ENCODE data around the gene UNK. TPM values are rescaled to one million over a fixed set of nuclear protein-coding genes. Genes with fewer than 3 reads are reported as not detected.

Gene UNK
- total and polyA plus RNA-seq, 2 of the 13 experiments (the other 11 are each of a cell fraction or from before 2014, with no cell fraction given) = 31.6 to 33.0 TPM

GRCh38 chr17:75785016-75785890, 647 bp downstream of the UNK start (continued):
- TF ChIP-seq RAD21 (CRISPR knock-in tag; IDR thresholded peaks at IDR 0.05) (no peak), JARID2 (CRISPR knock-in tag; IDR thresholded peaks at IDR 0.05; ENCODE audit: insufficient replicate concordance) (no peak), HOXA9 (CRISPR knock-in tag; IDR thresholded peaks at IDR 0.05; ENCODE audit: borderline replicate concordance) (0 out of 2 replicates have a peak, but pooled peaks have one; percentile 68), LCORL (IDR thresholded peaks at IDR 0.05) (peak; percentile 69), LCORL (CRISPR knock-in tag; IDR thresholded peaks at IDR 0.05) (peak; percentile 87), MAFF (IDR thresholded peaks at IDR 0.05; ENCODE audit: low read depth, low read length) (peak; percentile 21; the same call in 1 of the 2 replicates), ZNF232 (CRISPR knock-in tag; IDR thresholded peaks at IDR 0.05; ENCODE audit: borderline replicate concordance) (peak; percentile 84), CEBPG (CRISPR knock-in tag; IDR thresholded peaks at IDR 0.05) (peak; percentile 19; the same call in 1 of the 2 replicates)

GRCh38 chr17:75791254-75791653, 6.6 kb downstream of the UNK start:
- TF ChIP-seq SP1 (IDR thresholded peaks at IDR 0.05) (no peak), SP1 (CRISPR knock-in tag; IDR thresholded peaks at IDR 0.05) (no peak), CEBPB (IDR thresholded peaks at IDR 0.05; ENCODE audit: borderline replicate concordance, low read depth, low read length) (peak; percentile 36; the same call in 1 of the 2 replicates)
- no peak overlapping the region for H3K4me2 ChIP-seq (ENCODE audit: low read depth, low read length)
- POLR2A ChIA-PET = interaction anchor here (1.3 to 6.0 kb wide), 2 partner anchors 12 to 39 kb away, joined by 3 to 45 read pairs; a partner anchor contains a TSS
- WGBS (ENCODE audit: low lambda C conversion rate) = 99% methylated on average over 6 of the region's 6 CpGs
- peaks cover 6 to 44% of the 10 kb centered on the region in 2 experiments for H3K36me3 ChIP-seq (replicated peaks in 1 of 2; ENCODE audit: control insufficient read depth in 1 of 2, insufficient read depth in 2 of 2, low read length in 2 of 2)
- ATAC-seq (no peak), FAIRE-seq (no peak), DNase-seq (ENCODE audit: low spot score) (no peak)
- H3K27ac ChIP-seq (ENCODE audit: extremely low read length, insufficient read depth, low read length) = no peak overlapping the region
- intact Hi-C loops (cut with micrococcal nuclease; ENCODE audit: unreplicated experiment) (no loop called here), in situ Hi-C loops (cut with HindIII; ENCODE audit: extremely low pct_ligation_motif_present, low pct_unique_long_range_greater_than_20kb) (no loop called here)
- H3K27me3 ChIP-seq (ENCODE audit: control insufficient read depth in 1 of 2, insufficient read depth in 2 of 2, low read length in 2 of 2) = no peaks in the 10 kb centered on the region
- H3K4me1 ChIP-seq (ENCODE audit: insufficient read depth, low read length) = peaks cover 30% of the 10 kb centered on the region
- no peaks in the 10 kb centered on the region for H3K9me3 ChIP-seq (ENCODE audit: low read length)
- H4K20me1 ChIP-seq (ENCODE audit: insufficient read depth, low read length) = 0 out of 2 replicates have a peak, but pooled peaks cover 5% of the 10 kb centered on the region
- H3K9ac ChIP-seq (ENCODE audit: insufficient read depth, low read depth, low read length) = no peak overlapping the region
- CTCF ChIA-PET (ENCODE audit: low intra/inter-chr PET ratio, low total read pairs) = no interaction called here
- no TSS peak for BruUV-seq (replicated peaks)
- H3K79me2 ChIP-seq (ENCODE audit: insufficient read depth, low read length) = peaks cover 86% of the 10 kb centered on the region
- H3K4me3 ChIP-seq (replicated peaks in 1 of 3; ENCODE audit: insufficient read depth in 1 of 3, low read depth in 2 of 3, low read length in 3 of 3) = no peak overlapping the region
- H2AFZ ChIP-seq (ENCODE audit: low read length) = no peak overlapping the region

Data from HepG2 (cell line).